ENCODE data around the gene PFKL.

DNA sequence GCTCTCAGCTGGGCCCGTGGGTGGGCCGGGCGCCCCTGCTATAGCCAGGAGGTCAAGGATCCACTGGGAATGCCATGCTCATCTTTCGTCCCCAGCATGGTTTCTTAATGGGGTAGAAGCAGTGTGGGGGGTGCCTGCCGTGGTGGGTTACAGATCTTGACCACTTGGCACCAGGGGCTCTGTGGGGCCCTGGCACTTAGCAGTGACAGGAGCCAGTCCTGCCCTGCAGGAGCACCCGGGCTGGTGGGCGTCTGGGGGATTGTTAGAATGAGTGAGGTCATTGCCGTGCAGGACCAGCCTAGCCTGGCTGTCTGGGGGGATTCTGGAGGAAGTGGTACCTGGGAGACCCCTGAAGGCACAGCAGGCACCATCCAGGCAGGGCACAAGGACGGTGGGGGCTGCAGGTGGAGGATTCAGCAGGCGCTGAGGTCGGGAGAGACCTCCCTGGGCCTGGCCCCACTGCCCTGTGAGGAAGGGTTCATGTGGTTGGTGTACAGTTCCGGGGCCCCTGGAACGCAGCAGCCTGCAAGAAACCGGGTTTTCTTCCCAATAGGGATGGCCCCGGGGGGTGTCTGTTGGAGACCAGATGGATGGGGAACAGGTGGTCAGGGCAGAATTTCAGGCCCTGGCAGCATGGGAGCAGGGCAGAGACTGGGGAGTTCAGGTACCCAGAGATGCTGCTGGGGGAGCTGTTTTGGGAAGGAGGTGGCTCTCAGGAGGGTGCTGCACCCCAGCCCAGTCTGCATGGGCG, 9.4 kb upstream of the PFKL start:
- TF ChIP-seq, protein P1, sequence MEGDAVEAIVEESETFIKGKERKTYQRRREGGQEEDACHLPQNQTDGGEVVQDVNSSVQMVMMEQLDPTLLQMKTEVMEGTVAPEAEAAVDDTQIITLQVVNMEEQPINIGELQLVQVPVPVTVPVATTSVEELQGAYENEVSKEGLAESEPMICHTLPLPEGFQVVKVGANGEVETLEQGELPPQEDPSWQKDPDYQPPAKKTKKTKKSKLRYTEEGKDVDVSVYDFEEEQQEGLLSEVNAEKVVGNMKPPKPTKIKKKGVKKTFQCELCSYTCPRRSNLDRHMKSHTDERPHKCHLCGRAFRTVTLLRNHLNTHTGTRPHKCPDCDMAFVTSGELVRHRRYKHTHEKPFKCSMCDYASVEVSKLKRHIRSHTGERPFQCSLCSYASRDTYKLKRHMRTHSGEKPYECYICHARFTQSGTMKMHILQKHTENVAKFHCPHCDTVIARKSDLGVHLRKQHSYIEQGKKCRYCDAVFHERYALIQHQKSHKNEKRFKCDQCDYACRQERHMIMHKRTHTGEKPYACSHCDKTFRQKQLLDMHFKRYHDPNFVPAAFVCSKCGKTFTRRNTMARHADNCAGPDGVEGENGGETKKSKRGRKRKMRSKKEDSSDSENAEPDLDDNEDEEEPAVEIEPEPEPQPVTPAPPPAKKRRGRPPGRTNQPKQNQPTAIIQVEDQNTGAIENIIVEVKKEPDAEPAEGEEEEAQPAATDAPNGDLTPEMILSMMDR (conservative IDR thresholded peaks at IDR 0.05; ENCODE audit: low read depth in 2 of 2) = no peak
- TF ChIP-seq CREB1 (CRISPR knock-in tag; IDR thresholded peaks at IDR 0.05; ENCODE audit: low read depth) (no peak), EZH2phosphoT487 (IDR thresholded peaks at IDR 0.05; ENCODE audit: unreplicated experiment) (no peak), EZH2 (IDR thresholded peaks at IDR 0.05; ENCODE audit: low read depth, unreplicated experiment) (no peak)
- TF ChIP-seq, protein P2, sequence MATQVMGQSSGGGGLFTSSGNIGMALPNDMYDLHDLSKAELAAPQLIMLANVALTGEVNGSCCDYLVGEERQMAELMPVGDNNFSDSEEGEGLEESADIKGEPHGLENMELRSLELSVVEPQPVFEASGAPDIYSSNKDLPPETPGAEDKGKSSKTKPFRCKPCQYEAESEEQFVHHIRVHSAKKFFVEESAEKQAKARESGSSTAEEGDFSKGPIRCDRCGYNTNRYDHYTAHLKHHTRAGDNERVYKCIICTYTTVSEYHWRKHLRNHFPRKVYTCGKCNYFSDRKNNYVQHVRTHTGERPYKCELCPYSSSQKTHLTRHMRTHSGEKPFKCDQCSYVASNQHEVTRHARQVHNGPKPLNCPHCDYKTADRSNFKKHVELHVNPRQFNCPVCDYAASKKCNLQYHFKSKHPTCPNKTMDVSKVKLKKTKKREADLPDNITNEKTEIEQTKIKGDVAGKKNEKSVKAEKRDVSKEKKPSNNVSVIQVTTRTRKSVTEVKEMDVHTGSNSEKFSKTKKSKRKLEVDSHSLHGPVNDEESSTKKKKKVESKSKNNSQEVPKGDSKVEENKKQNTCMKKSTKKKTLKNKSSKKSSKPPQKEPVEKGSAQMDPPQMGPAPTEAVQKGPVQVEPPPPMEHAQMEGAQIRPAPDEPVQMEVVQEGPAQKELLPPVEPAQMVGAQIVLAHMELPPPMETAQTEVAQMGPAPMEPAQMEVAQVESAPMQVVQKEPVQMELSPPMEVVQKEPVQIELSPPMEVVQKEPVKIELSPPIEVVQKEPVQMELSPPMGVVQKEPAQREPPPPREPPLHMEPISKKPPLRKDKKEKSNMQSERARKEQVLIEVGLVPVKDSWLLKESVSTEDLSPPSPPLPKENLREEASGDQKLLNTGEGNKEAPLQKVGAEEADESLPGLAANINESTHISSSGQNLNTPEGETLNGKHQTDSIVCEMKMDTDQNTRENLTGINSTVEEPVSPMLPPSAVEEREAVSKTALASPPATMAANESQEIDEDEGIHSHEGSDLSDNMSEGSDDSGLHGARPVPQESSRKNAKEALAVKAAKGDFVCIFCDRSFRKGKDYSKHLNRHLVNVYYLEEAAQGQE (IDR thresholded peaks at IDR 0.05; ENCODE audit: unreplicated experiment) = no peak
